SU-DHL-6 (cell line): Measurements from ENCODE around the gene LHPP.

Experiments
- H2AFZ ChIP-seq: fragments of 200-600 bp; sonication (generic); 2 replicates; pipeline ENCODE4 v1.6.1; 2014; ENCODE audit warnings: low read depth, mild to moderate bottlenecking, moderate library complexity, mixed read lengths, antibody characterized with exemption, low read length; ENCODE audit not compliant: severe bottlenecking
- H3F3A ChIP-seq: fragments of 200-600 bp; shearing (Covaris generic); 2 replicates; pipeline ENCODE4 v1.6.0; 2016; ENCODE audit warnings: antibody characterized with exemption, mild to moderate bottlenecking; ENCODE audit not compliant: insufficient read depth
- H3K27ac ChIP-seq: fragments of 200-600 bp; sonication (generic); 2 replicates; pipeline ENCODE4 v1.5.1; 2016; ENCODE audit warnings: low read depth, mild to moderate bottlenecking, low read length, moderate library complexity, mixed read lengths
- H3K27me3 ChIP-seq: fragments of 200-600 bp; sonication (generic), shearing (Covaris generic); 2 replicates; pipeline ENCODE4 v1.6.0; 2014; ENCODE audit warnings: mild to moderate bottlenecking, low read length
- H3K36me3 ChIP-seq: fragments of 200-600 bp; sonication (generic); 2 replicates; pipeline ENCODE4 v1.6.1; 2014; ENCODE audit warnings: mild to moderate bottlenecking, low read length, mixed read lengths
- H3K4me2 ChIP-seq: fragments of 300-600, 200-600 bp; shearing (Covaris generic), sonication (generic); 2 replicates; pipeline ENCODE4 v1.6.0; 2014; ENCODE audit warnings: low read length, low read depth, mild to moderate bottlenecking; ENCODE audit not compliant: poor library complexity, severe bottlenecking
- H3K4me3 ChIP-seq: fragments of 200-600 bp; sonication (generic); 2 replicates; pipeline ENCODE4 v1.5.1; 2014; ENCODE audit warnings: antibody characterized with exemption, low read length, mild to moderate bottlenecking, mixed read lengths; ENCODE audit not compliant: insufficient read depth, poor library complexity, severe bottlenecking
- H3K79me2 ChIP-seq: fragments of 200-600 bp; sonication (generic); 2 replicates; pipeline ENCODE4 v1.6.1; 2014; ENCODE audit warnings: mild to moderate bottlenecking, low read length, moderate library complexity; ENCODE audit not compliant: insufficient read depth
- H3K9ac ChIP-seq: fragments of 200-600 bp; sonication (generic); 2 replicates; pipeline ENCODE4 v1.7.0; 2014; ENCODE audit warnings: mild to moderate bottlenecking, low read length
- H3K9me2 ChIP-seq: fragments of 200-600 bp; sonication (generic); replicated peaks from 2 replicates; pipeline ENCODE4 v1.6.1; 2014; ENCODE audit warnings: low read length; ENCODE audit not compliant: insufficient read depth
- H3K9me3 ChIP-seq: fragments of 200-600 bp; sonication (generic); 2 replicates; pipeline ENCODE4 v1.6.1; 2014; ENCODE audit warnings: low read length, mixed read lengths; ENCODE audit not compliant: insufficient read depth
- H4K20me1 ChIP-seq: fragments of 200-600 bp; sonication (generic); 2 replicates; pipeline ENCODE4 v1.6.1; 2014; ENCODE audit warnings: low read depth, mild to moderate bottlenecking, antibody characterized with exemption, low read length, moderate library complexity, mixed read lengths
- EZH2phosphoT487 ChIP-seq: fragments of 200-600 bp; sonication (generic), shearing (Covaris generic); conservative IDR thresholded peaks from 2 replicates; pipeline ENCODE4 v1.6.1; 2018; ENCODE audit warnings: mild to moderate bottlenecking, antibody characterized with exemption, low read length, moderate library complexity, mixed read lengths
- TF ChIP-seq, protein P1 (sequence below): fragments of 200-600 bp; sonication (generic); IDR thresholded peaks from one replicate; pipeline ENCODE4 v1.5.1; 2017; ENCODE audit warnings: antibody characterized with exemption, mild to moderate bottlenecking, low read length, moderate library complexity; ENCODE audit not compliant: insufficient read depth, poor library complexity, severe bottlenecking

The LHPP gene

GRCh38 chr10:124591123-124591495 is 129.5 kb downstream of the LHPP start:
- Histone ChIP-seq H3K9me2 (no peaks in the 10 kb centered on the region), H4K20me1 (no peaks in the 10 kb centered on the region), H3K4me2 (no peak overlapping the region), H3K79me2 (no peaks in the 10 kb centered on the region), H3F3A (no peaks in the 10 kb centered on the region), H3K27me3 (no peaks in the 10 kb centered on the region), H3K36me3 (no peaks in the 10 kb centered on the region), H3K27ac (no peak overlapping the region), H3K9ac (no peak overlapping the region), H2AFZ (no peak overlapping the region), H3K9me3 (no peaks in the 10 kb centered on the region), H3K4me3 (no peak overlapping the region)
- TF ChIP-seq, protein P1, sequence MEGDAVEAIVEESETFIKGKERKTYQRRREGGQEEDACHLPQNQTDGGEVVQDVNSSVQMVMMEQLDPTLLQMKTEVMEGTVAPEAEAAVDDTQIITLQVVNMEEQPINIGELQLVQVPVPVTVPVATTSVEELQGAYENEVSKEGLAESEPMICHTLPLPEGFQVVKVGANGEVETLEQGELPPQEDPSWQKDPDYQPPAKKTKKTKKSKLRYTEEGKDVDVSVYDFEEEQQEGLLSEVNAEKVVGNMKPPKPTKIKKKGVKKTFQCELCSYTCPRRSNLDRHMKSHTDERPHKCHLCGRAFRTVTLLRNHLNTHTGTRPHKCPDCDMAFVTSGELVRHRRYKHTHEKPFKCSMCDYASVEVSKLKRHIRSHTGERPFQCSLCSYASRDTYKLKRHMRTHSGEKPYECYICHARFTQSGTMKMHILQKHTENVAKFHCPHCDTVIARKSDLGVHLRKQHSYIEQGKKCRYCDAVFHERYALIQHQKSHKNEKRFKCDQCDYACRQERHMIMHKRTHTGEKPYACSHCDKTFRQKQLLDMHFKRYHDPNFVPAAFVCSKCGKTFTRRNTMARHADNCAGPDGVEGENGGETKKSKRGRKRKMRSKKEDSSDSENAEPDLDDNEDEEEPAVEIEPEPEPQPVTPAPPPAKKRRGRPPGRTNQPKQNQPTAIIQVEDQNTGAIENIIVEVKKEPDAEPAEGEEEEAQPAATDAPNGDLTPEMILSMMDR, result no peak
- TF ChIP-seq EZH2phosphoT487, result no peak

- H3K4me2 ChIP-seq, result no peak overlapping the region
- H2AFZ ChIP-seq, result no peak overlapping the region
- no peak overlapping the region for H3K27ac ChIP-seq
- H3K36me3 ChIP-seq, result no peaks in the 10 kb centered on the region
- H4K20me1 ChIP-seq, result no peaks in the 10 kb centered on the region
- H3K9ac ChIP-seq, result no peak overlapping the region
- H3K79me2 ChIP-seq, result no peaks in the 10 kb centered on the region
- H3K9me2 ChIP-seq, result no peaks in the 10 kb centered on the region
- no peak overlapping the region for H3K4me3 ChIP-seq
- peaks cover 2% of the 10 kb centered on the region for H3F3A ChIP-seq
- no peaks in the 10 kb centered on the region for H3K27me3 ChIP-seq
- no peak for TF ChIP-seq EZH2phosphoT487
- TF ChIP-seq, protein P1, result no peak
- no peaks in the 10 kb centered on the region for H3K9me3 ChIP-seq
Observed at GRCh38 chr10:124592101-124592500, 130.5 kb downstream of the LHPP start.

DNA sequence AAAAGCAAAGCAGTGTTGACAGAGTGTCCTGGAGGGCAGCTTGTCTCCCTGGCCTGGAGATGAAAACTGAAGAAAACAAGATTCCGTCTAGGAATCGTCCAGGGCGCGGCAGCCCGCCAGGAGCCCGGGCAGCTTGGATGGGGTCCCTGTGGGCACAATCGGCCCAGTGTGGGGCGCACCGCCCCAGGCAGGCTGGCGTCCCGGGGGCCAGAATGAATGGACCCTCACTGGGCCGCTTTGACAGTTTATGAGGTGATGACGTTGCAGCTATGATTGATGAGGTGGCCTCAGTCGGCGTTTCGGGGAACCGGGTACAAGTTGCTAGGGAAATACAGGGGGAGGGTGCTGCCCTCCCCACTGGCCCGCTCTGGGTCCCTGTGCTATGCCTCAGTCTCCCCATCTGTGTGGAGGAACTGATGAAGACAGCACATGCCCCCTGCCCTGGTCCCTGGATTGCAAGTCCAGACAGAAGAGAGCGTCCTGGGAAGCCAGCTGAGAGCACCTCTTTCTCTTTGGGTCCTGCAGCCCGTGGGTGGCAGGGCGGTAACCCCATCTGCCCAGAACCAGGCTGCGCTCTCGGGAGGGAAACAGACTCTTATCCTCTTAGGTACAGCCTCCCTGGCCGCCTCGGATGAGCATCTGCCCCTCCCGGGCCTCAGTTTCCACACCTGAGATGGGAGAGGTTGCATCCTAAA is 131.3 kb downstream of the LHPP start:
- Histone ChIP-seq H3K27me3 (no peaks in the 10 kb centered on the region), H3F3A (peaks cover 10% of the 10 kb centered on the region), H3K4me3 (no peak overlapping the region), H2AFZ (no peak overlapping the region), H3K79me2 (no peaks in the 10 kb centered on the region), H3K9me2 (no peaks in the 10 kb centered on the region), H4K20me1 (no peaks in the 10 kb centered on the region), H3K4me2 (no peak overlapping the region), H3K9me3 (no peaks in the 10 kb centered on the region), H3K9ac (no peak overlapping the region), H3K36me3 (no peaks in the 10 kb centered on the region), H3K27ac (no peak overlapping the region)
- TF ChIP-seq, protein P1, result no peak
- no peak for TF ChIP-seq EZH2phosphoT487
